Middle frontal gyrus (tissue), 1 donor: ENCODE data around the gene GNA12.
"Not testable (repeated sequence)": the region's sequence is repeated elsewhere in the genome, so short reads cannot be mapped to it uniquely, and the experiment has no call there.

Source experiments
- DNase-seq: peaks from one replicate; pipeline ENCODE4 v3.0.0-alpha.2; 2015; ENCODE audit warnings: low spot score; ENCODE audit errors: extremely low spot score

Gene GNA12

DNA sequence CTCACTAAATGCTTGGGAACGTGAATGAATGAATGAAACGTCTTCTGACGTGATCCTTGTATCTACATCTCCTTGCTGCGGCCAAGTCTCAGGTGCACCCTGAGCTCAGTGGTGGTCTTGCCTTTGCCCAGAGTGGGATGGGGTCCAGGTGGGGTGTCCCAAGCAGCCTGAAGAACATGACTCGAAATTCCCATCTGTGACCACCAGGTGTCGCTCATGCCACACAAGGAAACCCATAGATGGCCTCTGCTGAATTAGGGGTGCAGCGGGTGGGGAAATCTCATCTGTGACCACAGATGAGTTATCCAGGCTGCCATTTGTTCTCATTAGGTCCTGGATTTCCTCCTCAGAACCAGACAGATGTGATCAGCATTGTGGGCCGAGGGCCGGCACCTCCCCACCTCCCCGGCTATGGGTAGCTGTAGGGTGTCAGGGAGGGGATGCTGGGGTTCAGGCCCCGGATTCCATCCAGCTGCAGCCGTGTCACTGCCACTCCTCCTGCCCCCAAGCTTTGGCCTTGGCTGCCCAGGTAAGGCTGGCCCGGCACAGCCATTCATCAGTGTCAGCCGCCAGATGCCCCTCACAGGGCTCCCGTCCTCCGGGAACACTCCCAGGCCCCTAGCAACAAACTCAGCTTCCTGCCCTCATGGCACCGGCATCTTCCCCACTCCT, 21.0 kb upstream of the GNA12 start:
- DNase-seq, result peak; percentile 35

DNA sequence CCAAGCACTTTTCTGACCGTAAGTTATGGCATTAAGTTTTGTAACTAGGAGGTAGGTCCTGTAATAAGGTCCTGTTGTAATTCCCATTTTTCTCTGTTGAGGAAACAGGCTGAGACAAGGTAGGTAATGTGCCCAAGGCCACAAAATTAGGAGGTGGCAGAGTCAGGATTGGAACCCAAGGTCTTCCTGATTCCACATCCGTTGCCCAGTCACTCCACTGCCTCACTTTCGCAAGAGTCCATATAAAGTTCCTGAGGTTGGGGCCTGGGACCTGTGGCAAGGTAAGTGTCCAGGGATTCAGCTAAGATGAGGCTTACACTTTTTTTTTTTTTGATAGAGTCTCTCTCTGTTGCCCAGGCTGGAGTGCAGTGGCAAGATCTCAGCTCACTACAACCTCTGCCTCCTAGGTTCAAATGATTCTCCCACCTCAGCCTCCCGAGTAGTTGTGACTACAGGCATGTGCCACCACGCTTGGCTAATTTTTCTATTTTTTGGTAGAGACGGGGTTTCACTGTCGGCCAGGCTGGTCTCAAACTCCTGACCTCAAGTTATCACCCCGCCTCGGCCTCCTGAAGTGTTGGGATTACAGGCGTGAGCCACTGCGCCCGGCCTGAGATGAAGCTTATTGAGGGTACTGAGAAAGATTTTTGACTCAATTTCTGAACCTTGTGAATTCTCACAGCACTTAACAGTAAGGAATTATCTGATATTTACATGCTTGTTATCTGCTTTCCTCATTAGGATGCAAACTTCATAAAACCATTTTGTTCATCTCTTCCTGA, 20.3 kb upstream of the GNA12 start:
- no peak for DNase-seq

DNA sequence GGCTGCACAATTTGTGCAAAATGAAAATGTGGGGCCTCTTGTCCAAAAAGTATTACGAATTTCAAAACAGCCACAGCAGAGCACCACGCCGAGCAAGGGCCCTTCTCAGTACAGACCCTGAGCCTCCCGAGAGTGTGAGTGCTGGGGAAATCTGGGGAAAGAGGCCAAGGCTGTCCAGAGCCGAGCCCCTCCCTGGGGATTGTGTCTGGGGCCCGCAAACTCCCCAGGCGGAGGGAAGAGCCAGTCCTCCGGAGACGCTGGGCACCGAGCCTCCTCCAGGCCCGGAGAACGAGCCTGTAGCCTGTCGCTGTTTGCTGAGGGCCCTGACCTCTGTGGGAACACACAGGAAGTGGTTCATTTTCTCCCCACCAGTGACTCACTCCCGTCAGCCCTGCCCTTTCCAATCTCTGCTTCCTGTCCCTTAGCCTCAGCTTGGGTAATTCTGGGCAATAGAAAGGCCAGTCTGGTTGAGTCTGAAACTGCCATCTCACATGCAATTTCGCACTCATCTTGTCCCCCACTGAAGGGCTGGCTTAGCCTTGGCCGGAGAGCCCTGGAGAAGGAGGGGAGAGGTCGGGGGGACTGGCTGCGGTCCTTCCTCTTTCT, 19.5 kb upstream of the GNA12 start:
- DNase-seq, result no peak

DNA sequence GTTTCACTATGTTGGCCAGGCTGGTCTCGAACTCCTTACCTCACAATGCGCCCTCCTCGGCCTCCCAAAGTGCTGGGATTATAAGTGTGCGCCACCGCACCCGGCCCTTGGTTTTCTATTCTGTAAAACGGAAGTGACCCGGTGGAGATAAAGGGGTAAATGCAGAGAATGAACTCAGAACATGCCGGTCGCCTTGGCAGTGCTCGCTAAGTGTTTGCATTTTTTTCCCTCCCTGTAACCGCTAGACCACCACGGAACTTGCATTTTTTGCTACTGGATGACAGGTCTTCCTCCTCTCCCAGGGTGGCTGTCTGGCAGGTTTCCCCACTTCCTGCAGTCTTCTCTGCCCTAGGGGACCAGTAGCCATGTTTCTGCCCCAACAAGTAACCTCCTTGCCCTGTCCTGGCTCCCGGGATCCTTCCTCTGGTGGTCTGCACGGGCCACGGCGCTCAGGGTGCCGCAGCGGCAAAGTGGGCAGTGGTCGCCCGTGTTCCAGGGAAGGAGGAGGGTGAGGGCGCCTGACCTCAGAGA, 18.8 kb upstream of the GNA12 start:
- DNase-seq, result no peak

DNA sequence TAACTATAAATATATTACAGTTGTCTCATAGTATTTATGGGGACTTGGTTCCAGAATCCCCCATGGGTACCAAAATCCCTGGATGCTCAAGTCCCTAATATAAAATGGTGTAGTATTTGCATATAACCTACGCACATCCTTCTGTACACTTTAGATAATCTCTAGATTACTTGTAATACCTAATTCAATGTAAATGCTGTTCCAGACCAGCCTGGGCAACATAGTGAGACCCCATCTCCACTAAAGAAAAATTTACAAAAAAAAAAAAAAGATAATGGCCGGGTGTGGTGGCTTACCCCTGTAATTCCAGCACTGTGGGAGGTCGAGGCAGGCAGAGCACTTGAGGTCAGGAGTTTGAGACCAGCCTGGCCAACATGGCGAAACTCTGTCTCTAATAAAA, 17.4 kb upstream of the GNA12 start:
- DNase-seq, result no peak

DNA sequence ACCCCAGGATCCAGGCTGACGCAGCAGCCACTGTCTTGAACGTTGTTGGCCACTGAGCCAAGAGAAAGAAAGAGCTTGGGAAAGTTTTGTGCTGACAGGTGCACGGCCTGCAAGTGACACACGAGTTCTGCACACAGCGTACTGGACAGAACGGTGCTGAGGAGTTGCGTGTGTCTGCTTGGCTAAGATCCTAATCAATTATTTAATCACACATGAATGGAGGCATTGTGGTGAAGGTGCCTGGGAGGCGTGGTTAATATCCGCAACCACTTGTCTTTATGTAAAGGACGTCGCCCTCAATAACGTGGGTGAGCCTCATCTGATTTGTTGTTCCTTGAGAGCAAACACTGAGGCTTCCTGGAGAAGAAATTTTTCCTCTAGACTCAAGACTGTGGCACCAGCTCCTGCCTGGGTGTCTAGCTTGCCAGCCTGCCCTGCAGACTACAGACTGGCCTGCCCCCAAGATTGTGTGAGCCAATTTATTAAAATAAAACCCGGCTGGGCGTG, 16.6 kb upstream of the GNA12 start:
- DNase-seq, result no peak

DNA sequence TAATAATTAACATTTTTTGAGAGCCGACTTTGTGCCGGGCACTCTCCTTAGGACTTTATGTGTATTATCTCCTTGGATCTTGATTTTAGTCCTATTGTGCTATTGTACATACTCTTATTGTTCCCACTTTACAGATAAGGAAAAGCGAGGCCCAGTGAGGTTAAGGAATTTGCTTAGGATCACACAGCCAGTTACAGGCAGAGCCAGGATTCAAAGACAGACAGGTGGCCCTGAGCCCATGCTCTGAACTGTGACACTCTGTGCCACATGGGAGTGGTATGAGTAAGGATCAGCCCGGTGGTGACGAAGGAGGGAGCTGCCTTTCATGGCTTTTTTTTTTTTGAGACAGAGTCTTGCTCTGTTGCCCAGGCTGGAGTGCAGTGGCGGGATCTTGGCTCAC, 15.8 kb upstream of the GNA12 start:
- no peak for DNase-seq

DNA sequence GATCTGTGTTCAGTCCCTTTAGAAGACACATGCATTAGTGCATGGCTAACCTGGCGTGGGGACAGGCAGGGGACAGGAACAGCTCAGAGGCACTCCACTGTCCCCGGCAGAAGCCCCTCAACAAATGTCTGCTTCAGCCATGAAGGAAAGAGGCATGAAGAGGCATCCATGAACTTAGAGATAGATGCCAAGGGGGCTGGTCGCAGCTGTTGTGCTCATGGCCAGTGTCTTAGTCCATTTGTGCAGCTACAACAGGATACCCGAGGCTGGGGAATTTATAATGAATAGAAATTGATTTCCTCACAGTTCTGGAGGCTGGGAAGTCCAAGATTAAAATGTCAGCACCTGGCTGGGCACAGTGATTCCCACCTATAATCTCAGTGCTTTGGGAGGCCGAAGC, 14.5 kb upstream of the GNA12 start:
- DNase-seq, result no peak

DNA sequence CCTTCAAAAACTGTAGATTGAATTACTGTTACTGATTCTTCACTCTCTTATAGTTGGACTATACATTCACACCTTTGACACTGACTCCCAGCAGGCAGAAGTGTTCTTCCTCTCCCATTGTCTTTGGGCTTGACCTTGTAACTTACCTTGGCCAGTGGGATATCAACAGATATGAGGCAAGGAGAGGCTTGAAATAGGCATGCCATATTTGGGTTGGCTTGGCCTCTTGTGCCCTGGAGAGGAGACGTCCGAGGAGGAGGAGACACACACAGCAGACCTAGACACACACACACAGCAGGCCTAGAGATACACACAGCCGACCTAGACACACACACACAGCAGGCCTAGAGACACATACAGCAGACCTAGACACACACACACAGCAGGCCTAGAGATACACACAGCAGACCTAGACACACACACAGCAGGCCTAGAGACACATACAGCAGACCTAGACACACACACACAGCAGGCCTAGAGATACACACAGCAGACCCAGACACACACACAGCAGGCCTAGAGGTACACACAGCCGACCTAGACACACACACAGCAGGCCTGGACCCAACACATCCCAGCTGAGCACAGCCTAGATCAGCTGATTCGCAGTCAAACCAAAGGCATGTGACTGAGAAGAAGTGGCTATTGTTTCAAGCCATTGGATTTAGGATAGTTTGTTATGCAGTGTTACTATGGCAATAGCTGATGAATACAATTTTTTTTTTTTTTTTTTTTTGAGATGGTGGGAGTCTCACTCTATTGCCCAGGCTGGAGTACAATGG, 12.5 kb upstream of the GNA12 start:
- DNase-seq, result no peak

DNA sequence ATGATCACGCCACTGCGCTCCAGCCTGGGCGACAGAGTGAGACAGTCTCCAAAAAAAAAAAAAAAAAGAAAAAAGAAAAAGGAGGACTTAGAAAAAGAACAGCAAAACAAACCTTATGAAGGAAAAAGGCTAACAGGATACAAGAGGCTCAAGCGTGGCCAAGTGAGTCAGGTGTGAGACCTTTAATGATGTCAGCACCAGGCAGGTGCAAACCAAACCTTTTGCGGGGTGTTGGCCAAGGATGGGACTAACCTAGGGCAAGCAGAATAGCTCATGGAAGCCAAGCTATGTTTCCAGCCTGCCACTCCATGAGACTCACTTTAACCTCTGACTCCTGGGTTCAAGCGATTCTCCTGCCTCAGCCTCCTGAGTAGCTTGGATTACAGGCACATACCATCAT, 11.3 kb upstream of the GNA12 start:
- DNase-seq, result no peak

DNA sequence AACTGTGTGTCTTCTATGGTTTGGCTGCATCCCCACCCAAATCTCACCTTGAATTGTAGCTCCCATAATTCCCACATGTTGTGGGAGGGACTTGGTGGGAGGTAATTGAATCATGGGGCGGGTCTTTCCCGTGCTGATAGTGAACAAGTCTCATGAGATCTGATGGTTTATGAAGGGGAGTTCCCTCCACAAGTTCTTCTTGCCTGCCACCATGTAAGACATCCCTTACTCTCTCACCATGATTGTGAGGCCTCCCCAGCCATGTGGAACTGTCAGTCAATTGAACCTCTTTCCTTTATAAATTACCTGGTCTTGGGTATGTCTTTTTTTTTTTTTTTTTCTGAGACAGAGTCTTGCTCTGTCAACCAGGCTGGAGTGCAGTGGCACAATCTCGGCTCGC, 9.4 kb upstream of the GNA12 start:
- DNase-seq, result not testable (repeated sequence)

DNA sequence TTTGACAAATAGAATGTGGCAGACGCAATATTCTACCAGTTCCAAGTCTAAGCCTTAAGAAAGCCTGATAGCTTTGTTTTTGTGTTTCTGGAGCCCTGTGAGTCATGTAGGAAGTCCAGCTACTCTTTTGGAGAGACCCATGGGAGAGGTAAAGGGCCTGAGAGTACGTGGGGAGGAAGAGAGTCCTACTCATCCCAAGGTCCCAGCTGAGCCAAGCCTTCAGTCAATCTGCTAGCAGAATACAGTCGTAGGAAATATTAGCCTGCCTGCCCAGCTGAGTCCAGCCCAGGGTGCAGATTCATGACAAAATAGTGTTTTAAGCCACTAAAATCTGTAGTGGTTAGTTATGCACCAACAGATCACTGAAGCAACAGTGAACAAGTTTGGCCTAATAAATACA, 9.0 kb upstream of the GNA12 start:
- DNase-seq, result no peak

DNA sequence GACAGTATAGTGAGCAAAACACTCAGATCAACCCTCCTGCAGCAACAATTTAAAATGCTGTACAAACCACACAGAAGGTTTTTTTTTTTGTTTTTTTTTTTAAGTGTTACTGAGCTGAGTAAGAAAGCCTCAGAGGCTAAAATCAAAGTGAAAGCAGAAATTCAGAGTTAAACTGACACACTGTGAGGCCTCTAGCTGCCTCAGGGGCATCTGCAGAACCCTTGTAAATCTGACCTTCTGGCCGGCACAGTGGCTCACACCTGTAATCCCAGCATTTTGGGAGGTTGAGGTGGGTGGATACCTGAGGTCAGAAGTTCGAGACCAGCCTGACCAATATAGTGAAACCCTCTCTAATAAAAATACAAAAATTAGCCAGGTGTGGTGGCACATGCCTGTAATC, 7.4 kb upstream of the GNA12 start:
- no peak for DNase-seq

DNA sequence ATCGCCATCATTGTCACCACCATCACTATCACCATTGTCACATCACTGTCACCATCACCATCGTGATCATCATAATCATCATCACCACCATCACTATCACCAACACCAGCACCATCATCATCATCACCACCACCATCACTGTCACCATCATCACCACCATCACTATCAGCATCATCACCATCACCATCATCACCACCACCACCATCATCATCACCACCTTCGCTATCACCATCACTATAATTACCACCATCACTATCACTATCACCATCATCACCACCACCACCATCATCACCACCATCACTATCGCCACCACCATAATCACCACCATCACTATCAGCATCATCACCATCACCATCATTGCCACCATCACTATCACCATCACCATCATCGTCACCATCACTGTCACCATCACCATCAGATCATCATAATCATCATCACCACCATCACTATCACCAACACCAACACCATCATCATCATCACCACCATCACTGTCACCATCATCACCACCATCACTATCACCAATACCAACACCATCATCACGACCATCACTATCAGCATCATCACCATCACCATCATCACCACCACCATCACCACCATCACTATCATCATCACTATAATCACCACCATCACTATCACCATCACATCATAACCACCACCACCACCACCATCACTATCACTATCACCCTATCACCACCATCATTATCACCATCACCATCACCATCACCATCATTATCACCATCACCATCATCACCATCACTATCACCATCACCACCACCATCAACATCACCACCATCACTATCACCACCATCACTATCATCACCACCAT, 6.0 kb upstream of the GNA12 start:
- DNase-seq, result no peak

DNA sequence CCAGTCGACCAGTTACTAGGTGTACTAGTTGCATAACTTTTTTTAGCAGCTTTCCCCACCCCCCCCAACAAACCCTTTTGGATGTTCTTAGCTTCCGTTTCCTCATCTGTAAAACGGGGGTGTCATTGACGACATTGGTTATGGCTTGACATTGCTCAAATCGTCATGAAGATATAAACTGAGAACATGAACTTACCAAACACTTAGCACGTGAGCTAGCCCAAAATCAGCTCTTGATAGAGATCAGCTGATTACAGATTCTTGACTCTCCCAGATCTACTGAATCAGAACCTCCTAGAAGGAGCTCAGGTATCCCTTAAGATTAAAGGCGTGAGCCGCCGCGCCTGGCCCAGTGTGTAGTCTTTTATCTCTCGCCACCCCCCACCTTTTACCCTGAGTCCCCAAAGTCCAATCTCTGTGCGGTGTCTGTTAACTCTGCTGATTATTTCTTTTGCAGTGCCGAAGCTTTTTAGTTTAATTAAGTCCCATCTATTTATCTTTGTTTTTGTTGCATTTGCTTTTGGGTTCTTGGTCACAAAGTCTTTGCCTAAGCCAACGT, 1.0 kb upstream of the GNA12 start:
- no peak for DNase-seq

DNA sequence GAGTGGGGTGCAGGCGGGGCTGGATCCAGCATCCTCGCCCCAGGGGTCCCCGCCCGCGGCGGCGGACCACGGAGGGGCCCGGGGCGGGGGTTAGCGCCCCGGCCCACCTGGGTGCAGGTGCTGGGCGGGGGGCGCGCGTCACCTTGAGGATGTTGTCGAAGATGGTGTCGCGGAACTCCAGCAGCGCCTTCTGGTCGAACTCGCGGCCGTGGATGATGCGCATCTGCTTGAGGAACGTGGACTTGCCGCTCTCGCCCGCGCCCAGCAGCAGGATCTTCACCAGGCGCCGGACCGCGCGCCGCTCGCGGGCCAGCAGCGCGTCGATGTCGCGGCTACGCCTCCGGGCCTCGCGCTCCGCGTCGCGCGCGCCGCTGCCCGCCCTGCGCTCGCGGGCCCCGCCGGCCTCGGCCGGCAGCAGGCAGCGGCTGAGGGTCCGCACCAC, 376 bp downstream of the GNA12 start:
- no peak for DNase-seq

DNA sequence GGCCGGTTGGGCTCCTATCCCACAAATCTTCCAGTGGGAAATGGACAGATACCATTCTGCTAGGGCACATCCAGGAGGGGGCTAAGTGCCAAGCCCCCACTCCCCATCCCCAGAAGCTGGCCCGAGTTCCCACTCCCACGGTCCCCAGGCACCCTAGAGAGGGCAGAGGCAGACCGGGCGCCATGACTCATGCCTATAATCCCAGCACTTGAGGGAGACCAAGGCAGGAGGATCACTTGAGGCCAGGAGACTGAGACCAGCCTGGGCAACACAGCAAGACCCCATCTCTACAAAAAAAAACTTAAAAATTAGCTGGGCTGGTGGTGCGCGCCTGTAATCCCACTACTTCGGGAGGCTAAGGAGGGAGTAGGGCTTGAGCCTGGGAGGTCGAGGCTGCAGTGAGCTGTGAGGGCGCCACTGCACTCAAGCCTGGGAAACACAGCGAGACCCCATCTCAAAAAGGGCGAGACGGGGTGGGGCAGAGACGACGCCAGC, 870 bp downstream of the GNA12 start:
- DNase-seq, result no peak

DNA sequence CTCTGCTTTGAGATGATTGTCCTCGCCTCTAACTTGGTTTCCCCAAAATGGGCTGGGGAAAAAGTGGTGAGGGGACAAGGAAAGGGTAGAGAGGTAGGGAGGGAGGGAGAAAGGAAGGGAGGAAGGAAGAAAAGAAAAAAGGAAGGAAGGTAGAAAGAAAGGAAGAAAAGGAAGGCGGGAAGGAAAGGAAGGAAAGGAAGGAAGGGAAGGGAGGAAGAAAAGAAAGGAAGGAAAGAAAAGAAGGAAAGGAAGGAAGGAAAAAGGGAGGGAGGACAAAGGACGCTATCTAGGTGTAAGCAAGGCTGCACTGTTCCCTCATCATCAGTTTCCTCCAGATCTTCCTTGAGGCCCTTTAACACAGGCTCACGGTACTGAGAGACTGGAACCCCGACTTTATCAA, 2.2 kb downstream of the GNA12 start:
- DNase-seq, result no peak

DNA sequence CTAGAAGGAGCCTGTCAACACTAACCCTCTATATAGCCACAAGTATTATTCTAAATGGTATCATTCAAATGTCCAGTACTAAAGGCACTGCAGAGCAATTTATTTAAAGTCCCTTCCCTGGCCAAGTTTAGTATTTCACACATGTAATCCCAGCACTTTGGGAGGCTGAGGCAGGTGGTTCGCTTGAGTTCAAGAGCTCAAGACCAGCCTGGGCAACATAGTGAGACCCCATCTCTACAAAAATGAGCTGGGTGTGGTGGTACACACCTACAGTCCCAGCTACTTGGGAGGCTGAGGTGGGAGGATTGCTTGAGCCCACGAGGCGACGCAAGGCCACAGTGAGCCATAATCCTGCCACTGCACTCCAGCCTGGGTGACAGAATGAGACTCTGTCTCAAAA, 3.6 kb downstream of the GNA12 start:
- no peak for DNase-seq
